Neural cell (in vitro differentiated cells): ENCODE measurements around the gene EIF4A3. TPM values are rescaled to one million over a fixed set of nuclear protein-coding genes. Genes with fewer than 3 reads are reported as not detected.

Source experiments
- H2AFZ ChIP-seq: fragments of 200-600, 300-800 bp; sonication (generic), shearing (Covaris generic); 2 replicates; pipeline ENCODE4 v1.6.0; 2014; ENCODE audit warnings: low read depth, mild to moderate bottlenecking, antibody characterized with exemption, low read length, moderate library complexity
- H3F3A ChIP-seq: fragments of 200-600 bp; shearing (Covaris generic); 2 replicates; pipeline ENCODE4 v1.6.1; 2016; ENCODE audit warnings: mild to moderate bottlenecking, moderate library complexity, mixed read lengths, antibody characterized with exemption, low read length; ENCODE audit not compliant: insufficient read depth, poor library complexity, severe bottlenecking
- H3K27ac ChIP-seq: fragments of 200-600, 300-800 bp; sonication (generic), shearing (Covaris generic); 2 replicates; pipeline ENCODE4 v1.5.1; 2014; ENCODE audit warnings: mild to moderate bottlenecking, low read length, moderate library complexity
- H3K27me3 ChIP-seq: fragments of 300-800, 200-600 bp; sonication (generic), shearing (Covaris generic); 2 replicates; pipeline ENCODE4 v1.6.0; 2014; ENCODE audit warnings: mild to moderate bottlenecking, low read depth, low read length, moderate library complexity; ENCODE audit not compliant: insufficient read depth
- H3K36me3 ChIP-seq: fragments of 300-800, 200-600 bp; sonication (generic), shearing (Covaris generic); 2 replicates; pipeline ENCODE4 v1.5.1; 2014; ENCODE audit warnings: mild to moderate bottlenecking, antibody characterized with exemption, low read length, moderate library complexity; ENCODE audit not compliant: insufficient read depth
- H3K4me2 ChIP-seq: fragments of 300-800, 200-600 bp; sonication (generic), shearing (Covaris generic); 2 replicates; pipeline ENCODE4 v1.6.0; 2014; ENCODE audit warnings: mild to moderate bottlenecking, low read length
- H3K4me3 ChIP-seq: fragments of 300-800, 200-600 bp; sonication (generic), shearing (Covaris generic); 2 replicates; pipeline ENCODE4 v1.5.1; 2014; ENCODE audit warnings: mild to moderate bottlenecking, low read length, moderate library complexity
- H3K79me2 ChIP-seq: fragments of 200-600 bp; shearing (Covaris generic); replicated peaks from 2 replicates; pipeline ENCODE4 v1.6.0; 2014; ENCODE audit warnings: mild to moderate bottlenecking, low read length, moderate library complexity; ENCODE audit not compliant: insufficient read depth
- H3K9ac ChIP-seq: fragments of 300-800, 200-600 bp; sonication (generic), shearing (Covaris generic); 2 replicates; pipeline ENCODE4 v1.6.1; 2016; ENCODE audit warnings: mild to moderate bottlenecking, low read length, mixed read lengths
- H3K9me2 ChIP-seq: fragments of 200-600 bp; shearing (Covaris generic); 2 replicates; pipeline ENCODE4 v1.6.1; 2016; ENCODE audit warnings: mild to moderate bottlenecking, low read length, mixed read lengths; ENCODE audit not compliant: insufficient read depth
- H3K9me3 ChIP-seq: fragments of 200-600, 300-800 bp; sonication (generic), shearing (Covaris generic); 2 replicates; pipeline ENCODE4 v1.6.1; 2016; ENCODE audit warnings: mild to moderate bottlenecking, mixed run types, low read length, moderate library complexity, mixed read lengths
- H4K20me1 ChIP-seq: fragments of 200-600 bp; shearing (Covaris generic); 2 replicates; pipeline ENCODE4 v1.6.1; 2016; ENCODE audit warnings: mild to moderate bottlenecking, mixed run types; ENCODE audit not compliant: insufficient read depth
- CTCF ChIP-seq: fragments of 450-650 bp; IDR thresholded peaks from 2 replicates; pipeline ENCODE4 v1.5.1; 2014; ENCODE audit warnings: antibody characterized with exemption, mild to moderate bottlenecking, moderate library complexity; ENCODE audit not compliant: poor library complexity, severe bottlenecking
- EP300 ChIP-seq: fragments of 450-650 bp; conservative IDR thresholded peaks from 2 replicates; pipeline ENCODE4 v1.6.1; 2014; ENCODE audit warnings: antibody characterized with exemption, mild to moderate bottlenecking, moderate library complexity; ENCODE audit not compliant: poor library complexity, severe bottlenecking
- EZH2 ChIP-seq: fragments of 200-600, 300-800 bp; shearing (Covaris generic), sonication (generic); IDR thresholded peaks from 2 replicates; pipeline ENCODE4 v1.6.1; 2014; ENCODE audit warnings: antibody characterized with exemption, low read length, borderline replicate concordance, mild to moderate bottlenecking; ENCODE audit not compliant: insufficient read depth, poor library complexity, severe bottlenecking
- MXI1 ChIP-seq: fragments of 450-650 bp; conservative IDR thresholded peaks from 2 replicates; pipeline ENCODE4 v1.6.1; 2014; ENCODE audit warnings: antibody characterized with exemption, mild to moderate bottlenecking; ENCODE audit not compliant: poor library complexity, severe bottlenecking
- POLR2AphosphoS5 ChIP-seq: IDR thresholded peaks from 2 replicates; pipeline ENCODE4 v1.6.1; 2012
- RAD21 ChIP-seq: fragments of 450-650 bp; conservative IDR thresholded peaks from 2 replicates; pipeline ENCODE4 v1.6.1; 2014; ENCODE audit warnings: antibody characterized with exemption, mild to moderate bottlenecking, moderate library complexity
- REST ChIP-seq: IDR thresholded peaks from 2 replicates; pipeline ENCODE4 v1.6.1; 2012; ENCODE audit warnings: borderline replicate concordance
- SMC3 ChIP-seq: fragments of 450-650 bp; conservative IDR thresholded peaks from 2 replicates; pipeline ENCODE4 v1.6.1; 2014; ENCODE audit warnings: antibody characterized with exemption, mild to moderate bottlenecking, moderate library complexity; ENCODE audit not compliant: poor library complexity
- TAF1 ChIP-seq: IDR thresholded peaks from 2 replicates; pipeline ENCODE4 v1.6.1; 2012; ENCODE audit warnings: low read depth
- polyA minus RNA-seq: library from RNA; depleted of rRNA, polyadenylated mRNA; stranded (reverse); fragments of >200 nt; gene quantifications from 2 replicates; pipeline ENCODE4 v1.2.3, GENCODE V29; 2014
- polyA plus RNA-seq: library from polyadenylated mRNA; depleted of rRNA; stranded (reverse); fragments of >200 nt; gene quantifications from 2 replicates; pipeline ENCODE4 v1.2.3, GENCODE V29; 2014

EIF4A3 gene
- polyA plus RNA-seq (96.6 and 109 TPM in 2 replicates), polyA minus RNA-seq (75.4 and 82.0 TPM in 2 replicates)

DNA sequence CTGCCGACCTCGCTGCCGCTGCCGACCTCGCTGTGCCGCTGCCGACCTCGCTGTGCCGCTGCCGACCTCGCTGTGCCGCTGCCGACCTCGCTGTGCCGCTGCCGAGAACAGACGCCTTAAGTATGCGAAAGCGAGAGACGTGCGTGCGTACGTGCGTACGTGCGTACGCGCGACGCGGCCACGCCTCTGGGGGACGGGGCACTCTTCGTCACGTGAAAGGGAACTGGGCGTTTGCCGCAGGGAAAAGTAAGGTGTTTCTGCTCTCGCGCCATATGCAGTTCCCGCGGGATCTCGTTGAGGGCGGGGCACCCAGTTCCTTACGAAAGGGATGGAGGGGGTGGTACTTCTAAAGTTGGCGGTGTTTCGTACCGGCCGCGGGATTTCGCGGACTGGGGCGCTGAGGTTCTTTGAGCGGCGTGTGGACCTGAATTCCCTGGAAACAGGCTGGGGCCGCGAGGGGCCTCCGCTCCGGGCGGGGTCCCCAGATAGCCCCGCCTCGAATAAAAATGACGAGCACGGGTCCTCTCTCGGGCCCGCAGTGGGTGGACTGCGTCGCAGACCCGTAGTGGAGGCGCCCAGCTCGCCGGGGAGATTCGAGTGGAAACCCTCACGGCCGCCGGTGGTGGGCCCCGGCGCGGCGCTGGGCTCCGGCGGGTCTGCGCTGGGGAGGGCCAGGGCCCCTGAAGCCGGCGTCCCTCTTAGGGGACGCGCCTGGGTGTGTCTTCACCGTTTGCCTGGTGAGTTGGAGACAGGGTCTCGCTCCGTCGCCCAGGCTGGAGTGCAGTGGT, at the start of gene EIF4A3:
EIF4A3 (minus strand) TSS at position 94 of the 788 bp plus-strand sequence. CDS start 167 bp downstream, outside the sequence.
- H3K9me3 ChIP-seq = no peaks in the 10 kb centered on the region
- no peaks in the 10 kb centered on the region for H3K9me2 ChIP-seq
- H3K27me3 ChIP-seq = no peaks in the 10 kb centered on the region
- H3K36me3 ChIP-seq = no peaks in the 10 kb centered on the region
- H3K9ac ChIP-seq = peak within 1 kb of the TSS; percentile 85
- H3F3A ChIP-seq = no peaks in the 10 kb centered on the region
- peak within 1 kb of the TSS; percentile 34 for H2AFZ ChIP-seq
- peaks cover 40% of the 10 kb centered on the region for H3K79me2 ChIP-seq
- peak within 1 kb of the TSS; percentile 90 for H3K4me2 ChIP-seq
- H3K4me3 ChIP-seq = peak within 1 kb of the TSS; percentile 95
- peak; percentile 69 for TF ChIP-seq MXI1
- TF ChIP-seq CTCF = peak; percentile 45
- TF ChIP-seq SMC3 = peak; percentile 26
- TF ChIP-seq REST = no peak
- TF ChIP-seq EZH2 = no peak
- no peak for TF ChIP-seq RAD21
- TF ChIP-seq POLR2AphosphoS5 = peak; percentile 88
- TF ChIP-seq EP300 = no peak
- peak; percentile 11 for TF ChIP-seq TAF1
- peak within 1 kb of the TSS; percentile 72 for H3K27ac ChIP-seq
- peaks cover 3% of the 10 kb centered on the region for H4K20me1 ChIP-seq

DNA sequence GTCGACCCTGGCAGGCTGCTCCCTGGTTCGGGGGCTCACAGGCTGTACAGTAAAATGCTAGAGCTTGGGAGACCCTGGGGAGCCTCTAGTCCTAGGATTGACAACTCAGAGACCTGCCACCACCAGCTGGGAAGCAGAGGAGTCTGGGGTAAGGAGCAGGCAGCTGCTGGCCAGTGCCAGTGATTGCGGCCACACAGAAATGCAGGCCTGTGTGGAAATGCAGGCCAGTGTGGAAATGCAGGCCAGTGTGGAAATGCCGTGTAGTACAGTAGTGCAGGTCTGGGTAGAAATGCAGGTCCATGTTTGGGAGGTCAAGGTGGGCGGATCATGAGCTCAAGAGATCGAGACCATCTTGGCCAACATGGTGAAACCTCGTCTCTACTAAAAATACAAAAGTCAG, 49.7 kb upstream of the EIF4A3 start:
- Histone ChIP-seq H3K9ac (no peak overlapping the region), H2AFZ (no peak overlapping the region)

More for the DNA sequence above, 49.7 kb upstream of the EIF4A3 start:
- Histone ChIP-seq H3K27me3 (no peaks in the 10 kb centered on the region), H3K9me3 (no peaks in the 10 kb centered on the region), H3F3A (no peaks in the 10 kb centered on the region), H3K36me3 (no peaks in the 10 kb centered on the region), H3K27ac (no peak overlapping the region), H3K79me2 (no peaks in the 10 kb centered on the region), H3K9me2 (no peaks in the 10 kb centered on the region), H3K4me3 (no peak overlapping the region), H3K4me2 (no peak overlapping the region), H4K20me1 (no peaks in the 10 kb centered on the region)
- TF ChIP-seq EP300 (no peak), EZH2 (no peak), MXI1 (no peak), RAD21 (no peak), REST (no peak), TAF1 (no peak), SMC3 (no peak), POLR2AphosphoS5 (no peak), CTCF (no peak)
